Large intestine (tissue), 3 donors: ENCODE measurements around the gene MLYCD. TPM values are rescaled to one million over a fixed set of nuclear protein-coding genes. Genes with fewer than 3 reads are reported as not detected.
"Not testable (repeated sequence)": the region's sequence is repeated elsewhere in the genome, so short reads cannot be mapped to it uniquely, and the experiment has no call there.

Experiments used
- DNase-seq, 2 donors: peaks; one replicate each; pipeline versions ENCODE4 v3.0.0 to v3.0.0-alpha.2; 2013
- H3K27ac ChIP-seq: one replicate; pipeline ENCODE4 v1.5.1; 2013; ENCODE audit warnings: low read length
- H3K27me3 ChIP-seq: 2 replicates; pipeline ENCODE4 v1.6.1; 2013; ENCODE audit warnings: low read length; ENCODE audit not compliant: control insufficient read depth, insufficient read depth
- H3K36me3 ChIP-seq: 2 replicates; pipeline ENCODE4 v1.6.1; 2013; ENCODE audit warnings: low read length; ENCODE audit not compliant: control insufficient read depth, insufficient read depth
- H3K4me1 ChIP-seq: one replicate; pipeline ENCODE4 v1.6.1; 2013; ENCODE audit warnings: low read length; ENCODE audit not compliant: control insufficient read depth, insufficient read depth
- H3K4me3 ChIP-seq: one replicate; pipeline ENCODE4 v1.5.1; 2013; ENCODE audit warnings: low read length
- H3K9me3 ChIP-seq: one replicate; pipeline ENCODE4 v1.6.1; 2013; ENCODE audit warnings: mild to moderate bottlenecking, low read depth, low read length, moderate library complexity; ENCODE audit not compliant: control insufficient read depth
- WGBS: methylation state at CpG from one replicate; pipeline ENCODE4 v1.1.5; 2013; ENCODE audit warnings: low lambda C conversion rate; ENCODE audit not compliant: insufficient coverage; 5-methylcytosine and 5-hydroxymethylcytosine counted together
- polyA plus RNA-seq: library from polyadenylated mRNA; unstranded; fragments of 120-200 nt; gene quantifications from one replicate; pipeline ENCODE4 v1.2.1, GENCODE V29; 2013

MLYCD gene
- polyA plus RNA-seq, 1 donor, result 5.4 TPM

- Histone ChIP-seq H3K9me3 (no peaks in the 10 kb centered on the region), H3K27me3 (no peaks in the 10 kb centered on the region)
Measured at GRCh38 chr16:83937922-83938885, 39.3 kb downstream of the MLYCD start.

GRCh38 chr16:83939266-83939855, 40.4 kb downstream of the MLYCD start:
- Histone ChIP-seq H3K4me3 (no peak overlapping the region), H3K4me1 (no peaks in the 10 kb centered on the region), H3K9me3 (no peaks in the 10 kb centered on the region), H3K27me3 (no peaks in the 10 kb centered on the region), H3K36me3 (no peaks in the 10 kb centered on the region), H3K27ac (no peak overlapping the region)
- WGBS, result no CpG with 5 or more reads among the region's 12 CpGs
- no peak for DNase-seq

More at GRCh38 chr16:83937922-83938885, 39.3 kb downstream of the MLYCD start:
- Histone ChIP-seq H3K4me1 (no peaks in the 10 kb centered on the region), H3K27ac (no peak overlapping the region), H3K4me3 (no peak overlapping the region), H3K36me3 (no peaks in the 10 kb centered on the region)
- no peak for DNase-seq
- WGBS, result no CpG with 5 or more reads among the region's 18 CpGs

- no peaks in the 10 kb centered on the region for H3K9me3 ChIP-seq
- H3K36me3 ChIP-seq, result no peaks in the 10 kb centered on the region
- WGBS, result no CpG with 5 or more reads among the region's 12 CpGs
- H3K4me1 ChIP-seq, result no peaks in the 10 kb centered on the region
- H3K4me3 ChIP-seq, result no peak overlapping the region
- no peak overlapping the region for H3K27ac ChIP-seq
- no peak for DNase-seq
- H3K27me3 ChIP-seq, result no peaks in the 10 kb centered on the region
Measured at GRCh38 chr16:83940119-83940518, 41.2 kb downstream of the MLYCD start.

GRCh38 chr16:83940630-83941378, 41.9 kb downstream of the MLYCD start:
- H3K27me3 ChIP-seq, result no peaks in the 10 kb centered on the region
- H3K9me3 ChIP-seq, result no peaks in the 10 kb centered on the region
- no peak overlapping the region for H3K4me3 ChIP-seq
- DNase-seq, result no peak
- H3K27ac ChIP-seq, result no peak overlapping the region
- no CpG with 5 or more reads among the region's 28 CpGs for WGBS
- no peaks in the 10 kb centered on the region for H3K36me3 ChIP-seq
- no peaks in the 10 kb centered on the region for H3K4me1 ChIP-seq

DNA sequence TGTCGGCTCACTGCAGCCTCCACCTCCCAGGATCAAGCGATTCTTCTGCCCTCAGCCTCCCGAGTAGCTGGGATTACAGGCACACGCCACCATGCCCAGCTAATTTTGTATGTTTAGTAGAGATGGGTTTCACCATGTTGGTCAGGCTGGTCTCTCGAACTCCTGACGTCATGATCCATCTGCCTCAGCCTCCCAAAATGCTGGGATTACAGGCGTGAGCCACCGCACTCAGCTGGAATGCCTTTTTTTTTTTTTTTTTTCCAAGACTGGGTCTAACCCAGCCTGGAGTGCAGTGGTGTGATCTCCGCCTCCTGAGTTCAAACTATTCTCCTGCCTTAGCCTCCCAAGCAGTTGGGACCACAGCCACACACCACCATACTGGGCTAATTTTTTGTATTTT, 42.6 kb downstream of the MLYCD start:
- H3K4me3 ChIP-seq, H3K9me3 ChIP-seq, H3K36me3 ChIP-seq, DNase-seq, H3K27me3 ChIP-seq, H3K4me1 ChIP-seq, H3K27ac ChIP-seq: not testable (repeated sequence)
- WGBS, result no CpG with 5 or more reads among the region's 9 CpGs

DNA sequence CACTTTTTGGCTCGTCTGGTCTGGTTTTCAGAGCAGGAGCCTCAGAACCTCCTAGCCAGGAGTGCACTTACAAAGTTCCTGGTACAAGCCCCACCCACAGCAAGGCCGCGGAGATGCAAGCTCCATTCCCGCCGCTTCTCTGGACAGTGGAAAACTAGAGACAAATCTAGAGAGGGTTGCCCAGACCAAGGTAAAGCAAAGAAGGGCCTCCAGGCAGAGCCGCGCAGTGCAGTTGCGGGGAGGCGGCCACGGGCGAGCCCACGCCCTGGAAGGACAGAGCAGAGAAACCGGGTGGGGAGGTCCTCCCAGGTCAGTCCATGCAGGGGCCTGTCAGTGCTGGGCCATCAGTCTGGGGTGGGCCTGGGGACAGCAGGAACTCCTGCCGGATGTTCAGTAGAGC, 43.2 kb downstream of the MLYCD start:
- Histone ChIP-seq H3K27ac (no peak overlapping the region), H3K4me3 (no peak overlapping the region), H3K27me3 (no peaks in the 10 kb centered on the region), H3K36me3 (no peaks in the 10 kb centered on the region), H3K9me3 (no peaks in the 10 kb centered on the region), H3K4me1 (no peaks in the 10 kb centered on the region)
- WGBS, result 100% methylated on average over 2 of the region's 14 CpGs
- no peak for DNase-seq

- no peaks in the 10 kb centered on the region for H3K4me1 ChIP-seq
- no peak for DNase-seq
- H3K4me3 ChIP-seq, result no peak overlapping the region
- WGBS, result no CpG with 5 or more reads among the region's 11 CpGs
- no peak overlapping the region for H3K27ac ChIP-seq
- no peaks in the 10 kb centered on the region for H3K27me3 ChIP-seq
- no peaks in the 10 kb centered on the region for H3K9me3 ChIP-seq
- H3K36me3 ChIP-seq, result no peaks in the 10 kb centered on the region
Measured at GRCh38 chr16:83942815-83943515, 44.0 kb downstream of the MLYCD start.

GRCh38 chr16:83943516-83944050, 44.7 kb downstream of the MLYCD start:
- WGBS, result no CpG with 5 or more reads among the region's 10 CpGs
- H3K27ac ChIP-seq, result no peak overlapping the region
- H3K9me3 ChIP-seq, result no peaks in the 10 kb centered on the region
- no peaks in the 10 kb centered on the region for H3K27me3 ChIP-seq
- no peak overlapping the region for H3K4me3 ChIP-seq
- H3K36me3 ChIP-seq, result no peaks in the 10 kb centered on the region
- DNase-seq, result no peak
- H3K4me1 ChIP-seq, result peaks cover under 1% of the 10 kb centered on the region

GRCh38 chr16:83945587-83945986, 46.7 kb downstream of the MLYCD start:
- peaks cover 9% of the 10 kb centered on the region for H3K4me1 ChIP-seq
- no peaks in the 10 kb centered on the region for H3K9me3 ChIP-seq
- no peaks in the 10 kb centered on the region for H3K36me3 ChIP-seq
- H3K27me3 ChIP-seq, result no peaks in the 10 kb centered on the region
- H3K4me3 ChIP-seq, result no peak overlapping the region
- 20% methylated on average over 1 of the region's 10 CpGs for WGBS
- H3K27ac ChIP-seq, result no peak overlapping the region
- DNase-seq, result no peak
